H1 (cell line): Measurements from ENCODE around the gene SORBS1. TPM values are rescaled to one million over a fixed set of nuclear protein-coding genes. Genes with fewer than 3 reads are reported as not detected.

ENCODE experiments used
- CTCF ChIA-PET: fragments of 300-600 bp; sonication (Branson Sonifier 250); formaldehyde crosslinking; loops from one replicate; lab custom pipeline; 2021; ENCODE audit not compliant: partially characterized antibody; lab: Charles Lee
- POLR2A ChIA-PET: fragments of 300-600 bp; sonication (Branson Sonifier 250); formaldehyde crosslinking; loops from one replicate; lab custom pipeline; 2021; ENCODE audit warnings: inconsistent platforms; ENCODE audit not compliant: partially characterized antibody; lab: Charles Lee
- DNase-seq, 2 experiments: peaks; one replicate each; pipeline versions ENCODE4 v3.0.0 to v3.0.0-alpha.2; 2010 to 2022; ENCODE audit warnings: low spot score in 2 of 2, low read depth in 1 of 2, mixed read lengths in 1 of 2
- FAIRE-seq: peaks from 2 replicates; lab custom pipeline; 2011; peaks lifted over from hg19 to GRCh38; lab: Jason Lieb, UNC
- H2AFZ ChIP-seq: 2 replicates; pipeline ENCODE4 v1.8.1; 2012; ENCODE audit warnings: low read length, inconsistent platforms
- H2AK5ac ChIP-seq: 2 replicates; pipeline ENCODE4 v1.6.1; 2013; ENCODE audit warnings: low read depth, low read length
- H2BK120ac ChIP-seq: replicated peaks from 2 replicates; pipeline ENCODE3; 2013; ENCODE audit warnings: low read depth, low read length, inconsistent platforms
- H2BK12ac ChIP-seq: 2 replicates; pipeline ENCODE4 v1.6.1; 2013; ENCODE audit warnings: low read depth, low read length
- H2BK15ac ChIP-seq: 2 replicates; pipeline ENCODE4 v1.6.1; 2013; ENCODE audit warnings: low read length
- H2BK20ac ChIP-seq: 2 replicates; pipeline ENCODE4 v1.6.1; 2013; ENCODE audit warnings: low read length
- H2BK5ac ChIP-seq: 2 replicates; pipeline ENCODE4 v1.6.1; 2013; ENCODE audit warnings: low read depth, low read length
- H3K14ac ChIP-seq: 2 replicates; pipeline ENCODE4 v1.6.1; 2013; ENCODE audit warnings: inconsistent platforms; ENCODE audit not compliant: insufficient read length
- H3K18ac ChIP-seq: 2 replicates; pipeline ENCODE4 v1.6.1; 2013; ENCODE audit warnings: low read length; ENCODE audit errors: extremely low read depth
- H3K23ac ChIP-seq: 2 replicates; pipeline ENCODE4 v1.6.1; 2013; ENCODE audit warnings: inconsistent platforms; ENCODE audit not compliant: insufficient read length
- H3K23me2 ChIP-seq: 2 replicates; pipeline ENCODE4 v1.6.1; 2013; ENCODE audit warnings: low read depth, low read length
- H3K27ac ChIP-seq: 2 replicates; pipeline ENCODE4 v1.6.1; 2011; ENCODE audit warnings: low read depth, low read length, inconsistent platforms
- H3K27me3 ChIP-seq, 4 experiments: replicated peaks in 1 of 4; 1 replicate in 1 of 4; 2 replicates in 3 of 4; pipeline versions ENCODE4 v1.6.1 to v1.8.1; 2011 to 2013; ENCODE audit warnings: low read length in 3 of 4, mild to moderate bottlenecking in 3 of 4, inconsistent platforms in 2 of 4, mixed read lengths in 2 of 4, moderate library complexity in 1 of 4; ENCODE audit not compliant: control insufficient read depth in 3 of 4, insufficient read depth in 3 of 4; ENCODE audit errors: extremely low read depth in 1 of 4
- H3K36me3 ChIP-seq, 4 experiments: 2 replicates each; pipeline versions ENCODE4 v1.6.1 to v1.8.1; 2011 to 2013; ENCODE audit warnings: mild to moderate bottlenecking in 4 of 4, low read length in 3 of 4, moderate library complexity in 2 of 4, control low read depth in 1 of 4, inconsistent platforms in 1 of 4; ENCODE audit not compliant: insufficient read depth in 4 of 4, control insufficient read depth in 2 of 4
- H3K4ac ChIP-seq: replicated peaks from 2 replicates; pipeline ENCODE3; 2013; ENCODE audit warnings: low read length, low read depth, mixed read lengths, inconsistent platforms; ENCODE audit not compliant: insufficient read length
- H3K4me1 ChIP-seq, 4 experiments: replicated peaks in 1 of 4; 1 replicate in 1 of 4; 2 replicates in 3 of 4; pipeline versions ENCODE4 v1.6.1 to v1.8.1; 2011 to 2013; ENCODE audit warnings: low read length in 3 of 4, inconsistent platforms in 2 of 4, mixed read lengths in 1 of 4; ENCODE audit not compliant: insufficient read depth in 4 of 4, control insufficient read depth in 3 of 4
- H3K4me2 ChIP-seq, 2 experiments: 2 replicates each; pipeline versions ENCODE4 v1.6.1 to v1.8.1; 2011 to 2013; ENCODE audit warnings: low read depth in 2 of 2, low read length in 2 of 2, control low read depth in 1 of 2, inconsistent platforms in 1 of 2, mild to moderate bottlenecking in 1 of 2; ENCODE audit not compliant: insufficient read depth in 1 of 2
- H3K4me3 ChIP-seq, 4 experiments: fragments of 200-600, 300-600 bp in 1 of 4; sonication (generic), shearing (Covaris generic), sonication (Bioruptor Twin) in 1 of 4; 2 replicates each; pipeline versions ENCODE4 v1.5.1 to v1.8.1; 2011 to 2016; ENCODE audit warnings: low read length in 4 of 4, low read depth in 3 of 4, control low read depth in 2 of 4, inconsistent platforms in 2 of 4, mild to moderate bottlenecking in 2 of 4, mixed read lengths in 1 of 4, moderate library complexity in 1 of 4; ENCODE audit not compliant: insufficient read depth in 2 of 4; ENCODE audit errors: extremely low read depth in 1 of 4
- H3K56ac ChIP-seq: replicated peaks from 2 replicates; pipeline ENCODE3; 2013; ENCODE audit warnings: low read depth, mild to moderate bottlenecking, mixed read lengths, low read length, inconsistent platforms; ENCODE audit not compliant: insufficient read length
- H3K79me1 ChIP-seq: 2 replicates; pipeline ENCODE4 v1.6.1; 2013; ENCODE audit warnings: low read depth, low read length, control low read depth
- H3K79me2 ChIP-seq, 2 experiments: 2 replicates each; pipeline versions ENCODE4 v1.6.1 to v1.8.1; 2012 to 2013; ENCODE audit warnings: low read length in 2 of 2, mild to moderate bottlenecking in 2 of 2, inconsistent platforms in 1 of 2; ENCODE audit not compliant: insufficient read depth in 2 of 2, control insufficient read depth in 1 of 2
- H3K9ac ChIP-seq, 4 experiments: replicated peaks in 1 of 4; 1 replicate in 1 of 4; 2 replicates in 3 of 4; pipeline versions ENCODE4 v1.6.1 to v1.8.1; 2011 to 2013; ENCODE audit warnings: low read depth in 3 of 4, low read length in 3 of 4, control low read depth in 2 of 4, mild to moderate bottlenecking in 2 of 4, moderate library complexity in 2 of 4, inconsistent platforms in 1 of 4; ENCODE audit errors: extremely low read depth in 1 of 4
- H3K9me3 ChIP-seq, 2 experiments: 2 replicates each; pipeline versions ENCODE4 v1.6.1 to v1.8.1; 2012 to 2013; ENCODE audit warnings: mild to moderate bottlenecking in 2 of 2, moderate library complexity in 2 of 2, control low read depth in 1 of 2, inconsistent platforms in 1 of 2, low read depth in 1 of 2, low read length in 1 of 2, mixed read lengths in 1 of 2; ENCODE audit not compliant: insufficient read depth in 2 of 2
- H4K20me1 ChIP-seq, 2 experiments: replicated peaks in 1 of 2; 2 replicates each; pipeline versions ENCODE3 to v1.8.1; 2011 to 2013; ENCODE audit warnings: inconsistent platforms in 2 of 2, low read length in 2 of 2, mild to moderate bottlenecking in 1 of 2; ENCODE audit not compliant: insufficient read depth in 2 of 2, control insufficient read depth in 1 of 2
- H4K5ac ChIP-seq: 2 replicates; pipeline ENCODE4 v1.6.1; 2013; ENCODE audit warnings: low read length, low read depth, mixed read lengths, inconsistent platforms; ENCODE audit not compliant: insufficient read length
- H4K8ac ChIP-seq: 2 replicates; pipeline ENCODE4 v1.8.0; 2013; ENCODE audit warnings: mild to moderate bottlenecking, moderate library complexity, low read length, inconsistent platforms; ENCODE audit not compliant: insufficient read depth; ENCODE audit errors: extremely low read depth
- H4K91ac ChIP-seq: replicated peaks from 2 replicates; pipeline ENCODE3; 2013; ENCODE audit warnings: low read length, mixed read lengths, inconsistent platforms; ENCODE audit not compliant: insufficient read length
- BRCA1 ChIP-seq: IDR thresholded peaks from 2 replicates; pipeline ENCODE4 v1.6.1; 2012; ENCODE audit warnings: low read depth, low read length, improper control_type of control experiment
- CBX8 ChIP-seq: fragments of 300-800, 300-1000 bp; sonication (generic); IDR thresholded peaks from 2 replicates; pipeline ENCODE4 v1.7.1; 2016; ENCODE audit warnings: low read depth, low read length, borderline replicate concordance
- RNF2 ChIP-seq: fragments of 200-900, 300-1000 bp; sonication (generic); IDR thresholded peaks from 2 replicates; pipeline ENCODE4 v1.7.1; 2016; ENCODE audit warnings: borderline replicate concordance, low read depth, mild to moderate bottlenecking, antibody characterized with exemption, low read length; ENCODE audit not compliant: poor library complexity, severe bottlenecking; ENCODE audit errors: missing control alignments
- SIN3A ChIP-seq, 2 experiments: IDR thresholded peaks in 1 of 2; conservative IDR thresholded peaks in 1 of 2; 2 replicates each; pipeline ENCODE4 v1.6.1; 2011 to 2012; ENCODE audit warnings: low read length in 2 of 2, improper control_type of control experiment in 1 of 2, low read depth in 1 of 2, mild to moderate bottlenecking in 1 of 2
- SIX5 ChIP-seq: IDR thresholded peaks from 2 replicates; pipeline ENCODE4 v1.6.1; 2011; ENCODE audit warnings: mild to moderate bottlenecking, low read depth, low read length
- TBP ChIP-seq: IDR thresholded peaks from 2 replicates; pipeline ENCODE4 v1.6.1; 2011; ENCODE audit warnings: low read depth, low read length, improper control_type of control experiment
- whole genome bisulfite sequencing, 2 experiments: shearing (Covaris generic) in 1 of 2; methylation state at CpG; one replicate each; pipeline versions ENCODE4 v1.1.6 to v1.1.7; 2013 to 2015; ENCODE audit warnings: low lambda C conversion rate in 2 of 2, mixed read lengths in 2 of 2, inconsistent platforms in 1 of 2, low coverage in 1 of 2, missing lambda C conversion rate in 1 of 2; ENCODE audit not compliant: insufficient replicate concordance in 2 of 2, insufficient coverage in 1 of 2, insufficient read length in 1 of 2; ENCODE audit errors: extremely low coverage in 1 of 2, missing lambda C conversion rate in 1 of 2; 5-methylcytosine and 5-hydroxymethylcytosine counted together
- polyA plus RNA-seq, 7 experiments: library from polyadenylated mRNA; depleted of rRNA in 3 of 7; stranded (reverse) in 5 of 7; unstranded in 2 of 7; fragments of >200 nt in 5 of 7; fragments of 200-250 nt in 2 of 7; gene quantifications; 1 replicate in 5 of 7; 2 replicates in 1 of 7; 4 replicates in 1 of 7; pipeline versions ENCODE4 v1.2.1 to v1.2.3, GENCODE V29; 2011 to 2013; ENCODE audit warnings: missing spikeins in 2 of 7, mixed read lengths in 2 of 7
- total RNA-seq: library from RNA; stranded (reverse); fragmentation: NEBNext Ultra II Directional; extraction: Animal tissue kit (Norgen Biotek cat#: 25700); gene quantifications from 2 replicates; pipeline ENCODE4 v1.2.1, GENCODE V29; 2021
- TF ChIP-seq, protein P1 (sequence below): IDR thresholded peaks from 2 replicates; pipeline ENCODE4 v1.6.1; 2012; ENCODE audit warnings: low read length, inconsistent platforms

SORBS1 gene
- total and polyA plus RNA-seq, 2 of the 8 experiments (the other 6 are each of a cell fraction or from before 2014, with no cell fraction given), result 16.0 to 35.0 TPM

DNA sequence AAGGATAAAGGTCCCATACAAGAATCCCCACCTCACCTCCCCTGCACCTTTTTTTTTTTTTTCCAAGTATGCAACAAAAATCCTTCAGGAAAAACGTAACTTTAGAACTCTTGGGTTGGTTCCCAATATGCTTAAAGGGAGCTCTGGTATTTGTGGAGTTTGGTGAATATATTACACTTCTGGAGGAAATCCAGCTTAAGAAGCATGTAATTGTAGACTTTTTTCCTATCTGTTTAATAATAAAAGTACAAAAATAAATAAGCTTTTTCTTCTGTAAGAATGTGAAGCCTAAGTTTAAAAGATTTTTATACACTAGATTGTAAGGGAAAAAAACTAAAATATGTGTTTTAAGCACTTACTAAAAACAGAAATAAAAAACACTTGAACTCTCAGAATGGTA, 102.3 kb downstream of the SORBS1 start:
- no peak overlapping the region for H3K14ac ChIP-seq
- H3K36me3 ChIP-seq, result no peaks in the 10 kb centered on the region
- H3K56ac ChIP-seq, result no peak overlapping the region
- DNase-seq (no peak), FAIRE-seq (no peak)
- no peaks in the 10 kb centered on the region for H3K27me3 ChIP-seq
- H2BK15ac ChIP-seq, result no peak overlapping the region
- H4K91ac ChIP-seq, result no peak overlapping the region
- no peak overlapping the region for H3K23ac ChIP-seq
- H3K27ac ChIP-seq, result no peak overlapping the region
- ChIA-PET POLR2A (interaction anchor here (1.0 to 1.3 kb wide), 2 partner anchors 13 to 19 kb away, joined by 3 to 4 read pairs; no protein-coding TSS in a partner anchor), CTCF (interaction anchor here (0.6 to 12.8 kb wide), 8 partner anchors 9 to 141 kb away, joined by 3 to 95 read pairs (median 4); no protein-coding TSS in a partner anchor)
- no peak overlapping the region for H3K18ac ChIP-seq
- no peak overlapping the region for H2BK120ac ChIP-seq
- H4K5ac ChIP-seq, result no peak overlapping the region
- H3K9me3 ChIP-seq, result no peaks in the 10 kb centered on the region
- no peak overlapping the region for H2AFZ ChIP-seq
- H3K23me2 ChIP-seq, result no peaks in the 10 kb centered on the region
- no peak overlapping the region for H2BK12ac ChIP-seq
- H3K79me2 ChIP-seq, result no peaks in the 10 kb centered on the region
- TF ChIP-seq, protein P1, sequence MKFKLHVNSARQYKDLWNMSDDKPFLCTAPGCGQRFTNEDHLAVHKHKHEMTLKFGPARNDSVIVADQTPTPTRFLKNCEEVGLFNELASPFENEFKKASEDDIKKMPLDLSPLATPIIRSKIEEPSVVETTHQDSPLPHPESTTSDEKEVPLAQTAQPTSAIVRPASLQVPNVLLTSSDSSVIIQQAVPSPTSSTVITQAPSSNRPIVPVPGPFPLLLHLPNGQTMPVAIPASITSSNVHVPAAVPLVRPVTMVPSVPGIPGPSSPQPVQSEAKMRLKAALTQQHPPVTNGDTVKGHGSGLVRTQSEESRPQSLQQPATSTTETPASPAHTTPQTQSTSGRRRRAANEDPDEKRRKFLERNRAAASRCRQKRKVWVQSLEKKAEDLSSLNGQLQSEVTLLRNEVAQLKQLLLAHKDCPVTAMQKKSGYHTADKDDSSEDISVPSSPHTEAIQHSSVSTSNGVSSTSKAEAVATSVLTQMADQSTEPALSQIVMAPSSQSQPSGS, result no peak
- TF ChIP-seq CBX8 (no peak), SIN3A (conservative IDR thresholded peaks at IDR 0.05 in 1 of 2, IDR thresholded peaks at IDR 0.05 in 1 of 2; ENCODE audit: low read depth in 1 of 2, low read length in 2 of 2) (no peak), RNF2 (no peak), SIX5 (no peak), TBP (no peak), BRCA1 (no peak)
- H4K8ac ChIP-seq, result no peak overlapping the region
- WGBS, 2 experiments, result 67% methylated on average over 1 of the region's 1 CpG; no CpG with 5 or more reads in 1 of the 2 experiments
- H3K79me1 ChIP-seq, result no peaks in the 10 kb centered on the region
- H3K4me1 ChIP-seq, result peaks cover 0 to 15% (median 13%) of the 10 kb centered on the region in 4 experiments; a peak in 4 of 7 replicates
- H2AK5ac ChIP-seq, result no peak overlapping the region
- H2BK20ac ChIP-seq, result no peak overlapping the region
- no peak overlapping the region for H3K4ac ChIP-seq
- H3K4me3 ChIP-seq, result no peak overlapping the region
- no peak overlapping the region for H3K9ac ChIP-seq
- no peak overlapping the region for H2BK5ac ChIP-seq
- no peaks in the 10 kb centered on the region for H4K20me1 ChIP-seq
- no peak overlapping the region for H3K4me2 ChIP-seq
